NOMO-1 treated with dmso at 0.1 percent for 144 hours (cell line): Measurements from ENCODE around the gene PXN.
"Not testable (repeated sequence)": the region's sequence is repeated elsewhere in the genome, so short reads cannot be mapped to it uniquely, and the experiment has no call there.

Experiments used
- DNase-seq: peaks from one replicate; lab custom pipeline; 2025; ENCODE audit not compliant: unreplicated experiment; lab: John Stamatoyannopoulos, UW

PXN gene

GRCh38 chr12:120211904-120212283 lies 53.6 kb downstream of the PXN start:
- DNase-seq = no peak

- DNase-seq = no peak
Observed at GRCh38 chr12:120211243-120211903, 54.2 kb downstream of the PXN start.

- DNase-seq = no peak
Observed at GRCh38 chr12:120209851-120210250, 55.7 kb downstream of the PXN start.

- no peak for DNase-seq
Observed at GRCh38 chr12:120207227-120207626, 58.3 kb downstream of the PXN start.

- DNase-seq = not testable (repeated sequence)
Observed at GRCh38 chr12:120206781-120207180, 58.7 kb downstream of the PXN start.

GRCh38 chr12:120206228-120206627 lies 59.3 kb downstream of the PXN start:
- no peak for DNase-seq

- DNase-seq = no peak
Observed at GRCh38 chr12:120204171-120204570, 61.4 kb downstream of the PXN start.

GRCh38 chr12:120200364-120200800 lies 65.1 kb downstream of the PXN start:
- DNase-seq = no peak

GRCh38 chr12:120199595-120200306 lies 65.8 kb downstream of the PXN start:
- DNase-seq = peak; percentile 19

GRCh38 chr12:120199025-120199424 lies 66.5 kb downstream of the PXN start:
- DNase-seq = no peak

GRCh38 chr12:120197542-120197887 lies 68.0 kb downstream of the PXN start:
- DNase-seq = no peak

- not testable (repeated sequence) for DNase-seq
Observed at GRCh38 chr12:120196817-120197541, 68.6 kb downstream of the PXN start.

GRCh38 chr12:120196363-120196762 lies 69.2 kb downstream of the PXN start:
- no peak for DNase-seq

GRCh38 chr12:120194534-120195395 lies 70.8 kb downstream of the PXN start, which contains the start of gene GCN1:
Gene GCN1 (minus strand): TSS chr12:120194715. CDS start chr12:120194697, 18 bp downstream.
- DNase-seq = peak; percentile 41

- DNase-seq = no peak
Observed at GRCh38 chr12:120194226-120194533, 71.3 kb downstream of the PXN start.

- not testable (repeated sequence) for DNase-seq
Observed at GRCh38 chr12:120193286-120193685, 72.2 kb downstream of the PXN start.

- DNase-seq = no peak
Observed at GRCh38 chr12:120190985-120191480, 74.5 kb downstream of the PXN start.

GRCh38 chr12:120190386-120190785 lies 75.1 kb downstream of the PXN start:
- DNase-seq = no peak

GRCh38 chr12:120186654-120187053 lies 78.9 kb downstream of the PXN start:
- no peak for DNase-seq

- DNase-seq = no peak
Observed at GRCh38 chr12:120183211-120183631, 82.3 kb downstream of the PXN start.
